ENCODE data around the gene ZNF211.

ZNF211 gene

DNA sequence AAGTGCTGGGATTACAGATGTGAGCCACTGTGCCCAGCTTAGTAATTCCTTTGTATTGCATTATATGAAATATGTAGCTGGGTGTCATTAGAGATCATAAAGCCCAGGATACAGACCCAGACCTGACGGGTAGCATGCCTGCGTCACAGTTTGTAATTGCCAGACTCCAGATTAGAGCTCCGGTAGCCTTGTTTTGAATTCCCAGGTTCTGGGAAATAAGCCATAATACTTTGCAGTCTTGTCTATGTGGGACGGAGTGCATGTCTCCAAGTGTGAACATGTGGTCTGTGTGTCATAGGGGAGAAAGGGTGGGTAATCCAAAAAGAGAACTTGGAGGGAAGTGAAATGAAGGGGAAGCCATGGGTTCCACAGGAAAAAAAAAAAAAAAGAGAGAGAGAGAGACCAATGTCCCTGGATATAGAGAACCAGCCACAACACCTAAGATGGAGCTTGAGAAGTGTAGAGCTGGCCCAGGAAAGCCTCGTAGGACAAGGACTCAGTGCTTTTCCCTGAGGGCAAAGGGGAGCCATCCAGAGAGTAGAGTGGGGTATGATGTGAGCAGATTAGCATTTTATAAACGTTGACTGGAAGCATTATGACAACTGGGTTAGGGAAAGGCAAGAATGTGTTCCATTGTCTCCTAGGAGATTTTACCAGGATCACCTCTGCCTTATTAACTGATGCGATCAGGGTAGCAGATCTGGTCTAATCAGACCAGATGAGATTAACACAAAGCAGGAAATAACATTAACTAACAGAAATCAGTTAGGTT lies 38.3 kb downstream of the ZNF211 start:
- Mint-ChIP-seq H3K27me3 (ENCODE audit: low read depth) (no peaks in the 10 kb centered on the region), H3K4me3 (no peak overlapping the region), H3K9me3 (peaks cover 23% of the 10 kb centered on the region), H3K36me3 (ENCODE audit: low read depth) (no peaks in the 10 kb centered on the region), H3K27ac (no peak overlapping the region), H3K4me1 (ENCODE audit: low read depth) (no peaks in the 10 kb centered on the region)
- no peak for DNase-seq (ENCODE audit: low spot score)

DNA sequence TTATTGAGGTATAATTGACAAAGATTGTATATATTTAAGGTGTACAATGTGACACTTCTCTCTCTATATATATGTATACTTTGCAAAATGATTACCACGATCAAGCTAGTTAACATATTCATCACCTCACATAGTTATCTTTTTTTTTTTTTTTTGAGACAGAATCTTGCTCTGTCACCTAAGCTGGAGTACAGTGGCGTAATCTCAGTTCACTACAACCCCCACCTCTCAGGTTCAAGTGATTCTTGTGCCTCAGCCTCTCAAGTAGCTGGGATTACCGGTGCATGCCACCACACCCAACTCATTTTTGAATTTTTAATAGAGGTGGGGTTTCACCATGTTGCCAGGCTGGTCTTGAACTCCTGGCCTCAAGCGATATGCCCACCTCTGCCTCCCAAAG lies 39.5 kb downstream of the ZNF211 start:
- no peak overlapping the region for H3K27ac Mint-ChIP-seq
- no peaks in the 10 kb centered on the region for H3K27me3 Mint-ChIP-seq (ENCODE audit: low read depth)
- H3K4me1 Mint-ChIP-seq (ENCODE audit: low read depth): no peaks in the 10 kb centered on the region
- peaks cover 26% of the 10 kb centered on the region for H3K9me3 Mint-ChIP-seq
- no peak for DNase-seq (ENCODE audit: low spot score)
- H3K4me3 Mint-ChIP-seq: no peak overlapping the region
- no peaks in the 10 kb centered on the region for H3K36me3 Mint-ChIP-seq (ENCODE audit: low read depth)

DNA sequence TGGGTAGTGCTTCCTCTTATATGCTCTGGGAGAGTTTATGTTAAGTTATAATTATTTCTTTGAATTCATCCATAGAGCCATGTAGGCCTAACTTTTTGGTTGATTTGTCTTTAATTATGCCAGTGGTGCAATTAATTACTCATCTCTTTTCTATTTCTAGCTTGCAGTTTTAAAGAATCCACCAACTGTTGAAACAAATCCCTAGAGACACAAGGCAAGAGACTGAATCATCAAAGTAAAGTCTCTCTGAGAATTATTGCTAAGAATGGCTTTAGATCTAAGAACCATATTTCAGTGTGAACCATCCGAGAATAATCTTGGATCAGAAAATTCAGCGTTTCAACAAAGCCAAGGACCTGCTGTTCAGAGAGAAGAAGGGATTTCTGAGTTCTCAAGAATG lies 42.9 kb downstream of the ZNF211 start:
- Mint-ChIP-seq H3K9me3 (peaks cover 41% of the 10 kb centered on the region), H3K27ac (no peak overlapping the region), H3K4me3 (no peak overlapping the region), H3K4me1 (ENCODE audit: low read depth) (no peaks in the 10 kb centered on the region), H3K36me3 (ENCODE audit: low read depth) (no peaks in the 10 kb centered on the region), H3K27me3 (ENCODE audit: low read depth) (no peaks in the 10 kb centered on the region)
- DNase-seq (ENCODE audit: low spot score): no peak

DNA sequence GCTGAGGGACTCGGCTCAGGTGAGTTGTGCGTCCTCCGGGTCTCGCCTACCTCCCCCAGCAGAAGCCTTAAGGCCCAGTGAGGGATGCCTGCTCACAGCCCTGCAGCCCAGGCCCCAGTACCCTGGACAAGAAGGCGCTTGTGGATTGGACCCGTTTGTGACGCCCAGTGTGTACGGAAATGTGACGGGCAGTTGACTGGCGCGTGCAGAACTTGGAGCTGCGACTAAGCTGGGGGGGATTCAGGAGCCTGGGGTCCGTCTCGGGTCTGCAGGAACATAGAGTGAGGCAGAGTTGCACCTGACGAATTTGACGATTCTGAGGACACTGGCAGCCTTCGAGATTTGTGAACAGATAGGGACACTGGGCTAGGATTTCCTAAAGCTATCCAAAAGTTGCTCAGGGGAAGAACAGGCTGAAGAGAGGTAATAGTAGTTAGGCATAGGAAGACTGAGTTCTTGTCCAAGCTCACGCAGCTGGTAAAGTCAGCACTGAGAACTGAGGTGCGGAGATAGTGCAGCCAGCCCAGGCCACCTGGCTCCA lies 49.3 kb downstream of the ZNF211 start:
- Mint-ChIP-seq H3K36me3 (ENCODE audit: low read depth) (peaks cover 56% of the 10 kb centered on the region), H3K27ac (peak overlapping the region; percentile 86), H3K27me3 (ENCODE audit: low read depth) (no peaks in the 10 kb centered on the region), H3K4me3 (peak overlapping the region; percentile 90), H3K4me1 (ENCODE audit: low read depth) (peaks cover 17% of the 10 kb centered on the region), H3K9me3 (peaks cover 77% of the 10 kb centered on the region)
- no peak for DNase-seq (ENCODE audit: low spot score)

GRCh38 chr19:57686727-57687126 lies 53.8 kb downstream of the ZNF211 start:
- Mint-ChIP-seq H3K27ac (no peak overlapping the region), H3K27me3 (ENCODE audit: low read depth) (no peaks in the 10 kb centered on the region), H3K9me3 (peaks cover 81% of the 10 kb centered on the region), H3K4me1 (ENCODE audit: low read depth) (peaks cover 15% of the 10 kb centered on the region), H3K4me3 (no peak overlapping the region), H3K36me3 (ENCODE audit: low read depth) (peaks cover 90% of the 10 kb centered on the region)
- no peak for DNase-seq (ENCODE audit: low spot score)

DNA sequence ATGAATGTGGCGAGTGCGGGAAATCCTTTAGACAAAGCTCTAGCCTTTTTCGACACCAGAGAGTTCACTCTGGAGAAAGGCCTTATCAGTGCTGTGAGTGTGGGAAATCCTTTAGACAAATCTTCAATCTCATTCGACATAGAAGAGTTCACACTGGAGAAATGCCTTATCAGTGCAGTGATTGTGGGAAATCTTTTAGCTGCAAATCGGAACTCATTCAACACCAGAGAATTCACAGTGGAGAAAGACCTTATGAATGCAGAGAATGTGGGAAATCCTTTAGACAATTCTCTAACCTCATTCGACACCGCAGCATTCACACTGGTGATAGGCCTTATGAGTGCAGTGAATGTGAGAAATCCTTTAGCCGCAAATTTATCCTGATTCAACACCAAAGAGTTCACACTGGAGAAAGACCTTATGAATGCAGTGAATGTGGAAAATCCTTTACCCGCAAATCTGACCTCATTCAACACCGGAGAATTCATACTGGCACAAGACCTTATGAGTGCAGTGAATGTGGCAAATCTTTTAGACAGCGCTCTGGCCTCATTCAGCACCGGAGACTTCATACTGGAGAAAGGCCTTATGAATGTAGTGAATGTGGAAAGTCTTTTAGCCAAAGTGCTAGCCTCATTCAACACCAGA lies 54.5 kb downstream of the ZNF211 start:
- Mint-ChIP-seq H3K4me1 (ENCODE audit: low read depth) (peaks cover 11% of the 10 kb centered on the region), H3K9me3 (peaks cover 77% of the 10 kb centered on the region), H3K4me3 (no peak overlapping the region), H3K27me3 (ENCODE audit: low read depth) (no peaks in the 10 kb centered on the region), H3K27ac (no peak overlapping the region), H3K36me3 (ENCODE audit: low read depth) (peaks cover 83% of the 10 kb centered on the region)
- no peak for DNase-seq (ENCODE audit: low spot score)

DNA sequence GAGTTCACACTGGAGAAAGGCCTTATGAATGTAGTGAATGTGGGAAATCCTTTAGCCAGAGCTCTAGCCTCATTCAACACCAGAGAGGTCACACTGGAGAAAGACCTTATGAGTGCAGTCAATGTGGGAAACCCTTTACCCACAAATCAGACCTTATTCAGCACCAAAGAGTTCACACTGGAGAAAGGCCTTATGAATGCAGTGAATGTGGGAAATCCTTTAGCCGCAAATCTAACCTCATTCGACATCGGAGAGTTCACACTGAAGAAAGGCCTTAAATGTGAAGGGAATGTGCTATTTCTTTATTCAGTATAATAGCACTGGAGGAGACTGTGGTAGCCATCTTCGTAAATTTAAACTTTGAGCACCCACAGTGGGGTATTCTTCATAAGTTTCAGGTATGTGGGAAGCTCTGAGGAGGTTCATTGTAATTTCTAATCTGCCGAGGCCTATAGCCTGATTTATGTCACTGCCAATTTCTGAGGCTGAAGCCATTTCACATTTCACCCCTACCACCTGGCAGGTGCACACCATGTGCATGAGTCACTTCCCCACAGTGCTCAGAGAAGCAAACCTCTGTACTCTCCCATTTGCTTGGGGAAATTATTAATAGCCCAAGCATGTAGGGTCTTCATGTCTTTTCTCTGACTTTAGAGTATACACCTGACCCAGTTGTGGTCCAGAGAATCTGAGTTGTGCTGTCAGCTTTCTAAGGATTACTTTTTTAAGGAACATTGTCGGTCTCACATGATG lies 55.2 kb downstream of the ZNF211 start:
- no peak for DNase-seq (ENCODE audit: low spot score)
- H3K9me3 Mint-ChIP-seq: peaks cover 76% of the 10 kb centered on the region
- peaks cover 82% of the 10 kb centered on the region for H3K36me3 Mint-ChIP-seq (ENCODE audit: low read depth)
- peaks cover 4% of the 10 kb centered on the region for H3K4me1 Mint-ChIP-seq (ENCODE audit: low read depth)
- H3K27ac Mint-ChIP-seq: no peak overlapping the region
- H3K27me3 Mint-ChIP-seq (ENCODE audit: low read depth): no peaks in the 10 kb centered on the region
- no peak overlapping the region for H3K4me3 Mint-ChIP-seq

DNA sequence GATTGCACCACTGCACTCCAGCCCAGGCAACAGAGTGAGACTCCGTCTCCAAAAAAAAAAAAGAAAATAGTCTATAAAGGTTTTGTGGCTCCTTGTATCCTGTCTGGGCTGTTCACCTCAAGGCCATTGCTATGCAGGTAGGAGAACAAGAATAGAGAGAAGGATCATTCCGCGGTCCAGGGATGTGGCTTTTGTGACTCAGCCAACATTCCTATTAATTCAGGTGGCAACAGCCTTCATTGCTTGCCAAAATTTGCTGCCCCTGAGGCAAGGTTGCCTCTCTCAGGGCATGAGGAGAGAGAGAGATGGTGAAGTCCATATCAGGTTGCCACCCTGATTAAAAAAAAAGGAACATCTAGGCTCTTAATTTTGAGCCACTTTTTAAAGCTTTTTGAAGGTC lies 56.8 kb downstream of the ZNF211 start:
- peaks cover 75% of the 10 kb centered on the region for H3K36me3 Mint-ChIP-seq (ENCODE audit: low read depth)
- H3K4me3 Mint-ChIP-seq: no peak overlapping the region
- no peak overlapping the region for H3K27ac Mint-ChIP-seq
- no peak for DNase-seq (ENCODE audit: low spot score)
- no peaks in the 10 kb centered on the region for H3K27me3 Mint-ChIP-seq (ENCODE audit: low read depth)
- H3K4me1 Mint-ChIP-seq (ENCODE audit: low read depth): no peaks in the 10 kb centered on the region
- peaks cover 75% of the 10 kb centered on the region for H3K9me3 Mint-ChIP-seq
